Endothelial cell of umbilical vein (primary cell): Measurements from ENCODE around the gene AGBL4.

ENCODE experiments used
- CTCF ChIP-seq, 2 donors: IDR thresholded peaks; 1 replicate in 1 of 2; 2 replicates in 1 of 2; pipeline ENCODE4 v1.5.1; 2011; ENCODE audit warnings: low read length in 2 of 2, mild to moderate bottlenecking in 2 of 2, moderate library complexity in 2 of 2, control low read depth in 1 of 2, inconsistent platforms in 1 of 2, low read depth in 1 of 2; ENCODE audit not compliant: insufficient read depth in 1 of 2; ENCODE audit errors: extremely low read depth in 1 of 2
- EZH2 ChIP-seq: IDR thresholded peaks from 2 replicates; pipeline ENCODE4 v1.6.1; 2012; ENCODE audit warnings: borderline replicate concordance, low read depth, mild to moderate bottlenecking, moderate library complexity, low read length, inconsistent platforms; ENCODE audit not compliant: severe bottlenecking
- MAX ChIP-seq: IDR thresholded peaks from 2 replicates; pipeline ENCODE4 v1.6.1; 2011; ENCODE audit not compliant: insufficient read depth, insufficient read length
- POLR2A ChIP-seq: IDR thresholded peaks from 2 replicates; pipeline ENCODE4 v1.6.1; 2012; ENCODE audit warnings: low read depth, mild to moderate bottlenecking, control low read depth, low read length

- TF ChIP-seq POLR2A (no peak), MAX (no peak), CTCF (IDR thresholded peaks at IDR 0.05; ENCODE audit: extremely low read depth in 1 of 2, insufficient read depth in 1 of 2, low read depth in 1 of 2, low read length in 2 of 2) (no peak), EZH2 (no peak)
Measured at GRCh38 chr1:49408346-49408745, 615.4 kb downstream of the AGBL4 start.
